Anterior cingulate cortex (tissue), 58 donors: Measurements from ENCODE around the gene CLSTN1.
"Not testable (repeated sequence)": the region's sequence is repeated elsewhere in the genome, so short reads cannot be mapped to it uniquely, and the experiment has no call there.

Experiments used
- DNase-seq, 58 donors: peaks; one replicate each; lab custom pipeline; 2025; lab: John Stamatoyannopoulos, UW

Gene CLSTN1

DNA sequence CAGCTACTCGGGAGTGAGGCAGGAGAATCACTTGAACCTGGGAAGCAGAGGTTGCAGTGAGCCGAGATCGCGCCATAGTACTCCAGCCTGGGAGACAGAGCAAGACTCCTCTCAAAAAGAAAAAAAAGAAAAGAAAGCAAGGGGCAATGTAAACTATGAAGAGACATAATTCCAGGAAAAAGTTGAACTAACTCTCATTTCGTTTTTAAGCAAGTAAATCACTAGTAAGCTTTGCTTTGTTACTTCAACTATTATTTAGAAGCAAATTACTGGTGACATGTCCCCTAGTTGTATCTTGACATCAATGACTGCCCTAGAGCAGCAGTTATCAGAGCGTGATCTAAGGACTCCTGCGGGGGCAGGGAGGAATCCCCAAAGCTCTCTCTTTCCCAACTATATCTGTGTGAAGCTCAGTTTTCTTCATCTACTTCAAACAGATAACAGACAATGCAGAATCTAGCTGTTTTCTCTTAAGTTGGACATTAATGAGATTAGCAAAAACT lies 18.7 kb downstream of the CLSTN1 start:
- no peak for DNase-seq

DNA sequence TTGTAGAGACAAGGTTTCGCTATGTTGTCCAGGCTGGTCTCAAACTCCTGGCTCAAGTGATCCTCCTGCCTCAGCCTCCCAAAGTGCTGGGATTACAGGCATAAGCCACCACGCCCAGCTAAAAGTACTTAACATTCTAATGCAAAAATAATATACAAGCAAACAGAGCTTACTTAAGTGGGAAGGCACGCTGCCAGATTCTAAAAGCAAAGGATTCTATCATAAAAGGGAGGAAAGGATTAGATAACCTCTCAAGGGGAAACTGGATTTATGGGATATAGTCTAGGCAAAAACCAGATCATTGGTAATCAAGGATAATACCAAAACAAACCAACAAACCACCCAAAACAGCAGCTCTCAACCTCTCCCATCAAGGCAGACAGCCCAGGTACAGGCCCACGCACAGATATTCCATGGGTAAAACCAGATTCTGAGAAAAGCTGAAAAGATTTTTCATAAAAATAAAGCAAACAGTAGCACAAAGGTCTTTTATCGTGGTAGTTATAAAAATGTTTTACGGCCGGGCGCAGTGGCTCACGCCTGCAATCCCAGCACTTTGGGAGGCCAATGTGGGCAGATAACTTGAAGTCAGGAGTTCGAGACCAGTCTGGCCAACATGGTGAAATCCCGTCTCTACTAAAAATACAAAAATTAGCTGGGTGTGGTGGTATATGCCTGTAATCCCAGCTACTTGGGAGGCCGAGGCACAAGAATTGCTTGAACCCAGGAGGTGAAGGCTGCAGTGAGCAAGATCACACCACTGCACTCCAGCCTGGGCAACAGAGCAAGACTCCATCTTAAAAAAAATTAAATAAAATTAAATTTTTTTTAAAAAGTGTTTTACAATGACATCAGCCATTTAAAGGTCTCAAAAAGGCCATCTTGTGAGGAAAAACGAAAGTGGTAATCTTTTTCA lies 20.5 kb downstream of the CLSTN1 start:
- not testable (repeated sequence) for DNase-seq

- no peak for DNase-seq
These were observed 21.9 kb downstream of the CLSTN1 start for GRCh38 chr1:9801909-9802308.

GRCh38 chr1:9798236-9799130 lies 25.3 kb downstream of the CLSTN1 start:
- no peak for DNase-seq

DNA sequence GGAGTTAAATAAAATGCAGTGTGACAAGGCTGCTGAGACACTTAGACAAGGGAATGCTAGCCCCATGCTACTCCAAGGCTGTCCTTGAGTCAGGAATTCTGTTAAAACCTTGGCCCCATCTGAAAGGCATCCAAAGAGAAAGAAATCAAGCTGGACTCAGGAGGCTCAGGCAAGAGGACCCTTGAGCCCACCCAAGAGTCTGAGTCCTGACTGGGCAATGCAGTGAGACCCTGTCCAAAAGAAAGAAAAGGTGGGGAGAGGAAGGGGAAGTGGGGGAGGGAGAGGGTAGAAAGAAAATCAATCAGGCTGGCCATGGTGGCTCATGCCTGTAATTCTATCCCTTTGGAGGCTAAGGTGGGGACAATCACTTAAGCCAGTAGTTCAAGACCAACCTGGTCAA lies 26.7 kb downstream of the CLSTN1 start:
- DNase-seq, result no peak

DNA sequence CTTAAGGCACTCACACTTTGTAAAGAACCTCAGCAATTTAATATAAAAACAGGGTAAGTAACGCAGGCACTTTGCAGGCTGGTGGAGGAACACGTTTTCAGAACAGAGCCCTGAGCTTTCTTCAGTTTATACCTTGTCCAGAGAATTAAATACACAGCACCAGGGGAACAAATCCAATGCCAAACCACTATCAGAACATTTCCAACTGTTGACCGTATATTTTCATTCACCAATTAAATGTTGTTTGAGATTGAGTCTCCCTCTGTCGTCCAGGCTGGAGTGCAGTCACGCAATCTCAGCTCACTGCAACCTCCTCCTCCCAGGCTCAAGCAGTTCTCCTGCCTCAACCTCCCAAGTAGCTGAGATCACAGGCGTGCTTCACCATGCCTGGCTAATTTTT lies 29.7 kb downstream of the CLSTN1 start:
- no peak for DNase-seq

GRCh38 chr1:9793291-9793690 lies 30.5 kb downstream of the CLSTN1 start:
- peak in 1 of 58 donors; percentile 17 for DNase-seq

GRCh38 chr1:9792156-9793042 lies 31.4 kb downstream of the CLSTN1 start:
- DNase-seq, result peak in 4 of 58 donors; percentile 5 to 20 (median 10)

DNA sequence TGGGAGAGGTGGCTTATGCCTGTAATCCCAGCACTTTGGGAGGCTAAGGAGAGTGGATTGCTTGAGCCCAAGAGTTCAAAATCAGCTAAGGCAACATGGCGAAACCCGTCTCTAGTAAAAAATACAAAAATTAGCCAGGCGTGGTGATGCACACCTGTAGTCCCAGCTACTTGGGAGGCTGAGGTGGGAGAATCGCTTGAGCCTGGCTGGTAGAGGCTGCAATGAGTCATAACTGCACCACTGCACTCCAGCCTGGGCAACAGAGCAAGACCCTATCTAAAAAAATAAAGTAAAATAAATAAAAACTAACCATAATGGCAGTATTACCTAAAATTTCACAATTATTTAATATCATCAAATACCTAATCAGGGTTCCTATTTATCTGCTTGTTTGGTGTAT lies 34.1 kb downstream of the CLSTN1 start:
- DNase-seq, result not testable (repeated sequence)

GRCh38 chr1:9787702-9788101 lies 36.1 kb downstream of the CLSTN1 start:
- DNase-seq, result no peak

DNA sequence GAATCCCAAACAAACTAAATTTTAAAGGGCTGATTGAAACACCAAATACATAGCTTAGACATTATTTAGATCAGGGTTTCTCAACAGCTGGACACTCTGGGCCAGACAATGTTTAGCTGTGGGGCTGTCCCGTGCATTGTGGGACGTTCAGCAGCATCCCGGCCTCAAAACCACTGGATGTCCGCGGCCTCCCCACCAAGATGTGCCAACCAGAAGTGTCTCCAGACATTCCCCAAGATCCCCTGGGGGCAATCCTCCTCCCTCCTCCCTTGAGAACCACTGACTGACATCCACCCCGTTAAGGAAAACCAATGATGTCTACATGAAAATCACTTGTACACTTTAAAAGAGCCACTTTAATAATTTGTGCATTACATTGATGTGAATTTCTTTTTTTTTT lies 38.4 kb downstream of the CLSTN1 start:
- no peak for DNase-seq

GRCh38 chr1:9784508-9785133 lies 39.1 kb downstream of the CLSTN1 start:
- no peak for DNase-seq

- no peak for DNase-seq
These were observed 40.9 kb downstream of the CLSTN1 start for GRCh38 chr1:9782897-9783296.

DNA sequence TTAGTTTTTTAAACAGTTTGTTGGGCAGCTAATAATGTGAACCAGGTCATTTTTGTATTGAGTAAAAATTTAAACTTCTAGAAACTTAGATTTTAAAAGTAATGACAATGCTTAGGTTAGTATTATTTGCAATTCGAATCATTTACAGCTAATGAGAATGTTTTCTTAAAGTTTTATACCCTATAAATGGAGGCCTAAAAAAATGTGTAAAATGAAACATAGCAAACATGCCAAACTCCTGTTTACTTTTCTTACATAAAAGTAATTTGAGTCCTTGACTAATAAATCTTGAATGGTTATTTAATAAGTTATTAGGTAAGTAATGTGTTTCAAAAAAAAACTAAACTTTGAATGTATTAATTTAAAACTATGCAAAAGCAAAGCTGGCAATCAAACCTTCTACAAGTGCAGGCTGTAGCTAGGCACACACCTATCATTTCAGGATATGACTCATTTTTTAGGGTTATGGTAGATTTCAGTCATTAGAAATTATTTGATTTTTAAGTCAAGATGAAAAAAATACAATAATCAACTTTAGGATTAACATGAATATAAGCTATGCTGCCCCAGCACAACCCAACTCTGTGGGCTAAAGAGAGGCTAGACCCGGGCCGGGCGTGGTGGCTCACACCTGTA lies 41.5 kb downstream of the CLSTN1 start:
- DNase-seq, result no peak

- no peak for DNase-seq
These were observed 43.1 kb downstream of the CLSTN1 start for GRCh38 chr1:9780554-9781110.

DNA sequence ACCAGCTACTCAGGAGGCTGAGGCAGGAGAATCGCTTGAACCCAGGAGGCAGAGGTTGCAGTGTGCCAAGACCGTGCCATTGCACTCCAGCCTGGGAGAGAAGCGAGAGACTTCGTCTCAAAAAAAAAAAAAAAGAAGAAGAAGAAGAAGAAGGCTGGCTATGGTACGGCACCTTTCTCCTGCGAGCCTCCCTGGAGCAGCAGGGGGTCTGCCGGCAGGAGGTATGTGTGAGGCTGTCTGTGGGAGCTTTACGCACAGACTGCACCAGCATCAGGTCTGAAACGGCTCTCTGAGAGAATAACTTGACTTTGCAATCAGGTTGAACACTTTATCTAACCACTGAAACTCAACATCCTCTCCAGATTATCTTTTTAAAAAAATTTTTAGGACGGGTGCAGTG lies 44.9 kb downstream of the CLSTN1 start:
- DNase-seq, result no peak

DNA sequence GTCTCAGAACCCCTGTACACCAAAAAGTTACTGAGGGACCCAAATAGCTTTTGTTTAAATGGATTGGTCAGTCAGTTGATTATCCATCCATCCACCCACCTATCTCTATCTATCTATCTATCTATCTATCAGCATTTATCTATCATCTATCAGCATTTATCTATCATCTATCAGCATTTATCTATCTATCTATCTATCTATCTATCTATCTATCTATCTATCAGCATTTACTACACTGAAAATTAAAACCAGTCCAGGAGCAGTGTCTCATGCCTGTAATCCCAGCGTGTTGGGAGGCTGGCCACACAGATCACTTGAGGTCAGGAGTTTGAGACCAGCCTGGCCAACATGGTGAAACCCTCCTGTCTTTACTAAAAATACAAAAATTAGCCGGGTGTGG lies 47.1 kb downstream of the CLSTN1 start:
- no peak for DNase-seq

DNA sequence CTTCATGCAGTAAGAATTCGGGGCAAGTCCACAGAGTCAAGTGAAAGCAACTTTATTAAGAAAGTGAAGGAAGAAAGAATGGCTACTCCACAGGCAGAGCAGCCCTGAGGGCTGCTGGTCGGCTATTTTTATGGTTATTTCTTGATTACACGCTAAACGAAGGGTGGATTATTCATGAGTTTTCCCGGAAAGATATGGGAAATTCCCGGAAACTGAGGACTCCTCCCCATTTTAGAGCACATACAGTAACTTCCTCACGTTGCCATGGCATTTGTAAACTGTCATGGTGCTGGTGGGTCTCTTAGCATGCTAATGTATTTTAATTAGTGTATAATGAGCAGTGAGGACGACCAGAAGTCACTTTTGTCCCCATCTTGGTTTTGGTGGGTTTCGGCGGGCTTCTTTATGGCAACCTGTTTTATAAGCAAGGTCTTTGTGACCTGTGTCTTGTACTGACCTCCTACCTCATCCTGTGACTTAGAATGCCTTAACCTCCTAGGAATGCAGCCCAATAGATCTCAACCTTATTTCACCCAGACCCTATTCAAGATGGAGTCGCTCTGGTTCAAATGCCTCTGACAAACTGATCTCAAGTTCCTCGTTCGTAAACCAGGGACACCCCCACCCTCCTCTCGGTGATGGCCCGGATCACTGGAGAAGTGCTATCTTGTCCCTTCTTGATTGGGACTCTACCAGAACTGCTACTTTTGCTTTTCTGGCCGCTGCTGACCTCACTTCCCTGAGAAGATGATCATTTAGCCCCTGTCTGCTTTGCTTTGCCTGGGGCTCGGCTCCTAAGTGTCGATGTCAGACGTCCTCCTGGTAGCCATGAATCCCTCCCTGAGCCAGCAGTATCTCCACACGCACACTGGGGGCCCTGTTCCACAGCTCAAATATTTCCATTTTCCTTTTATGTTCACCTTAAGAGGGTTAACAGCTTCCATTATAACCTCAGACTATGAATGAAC lies 48.8 kb downstream of the CLSTN1 start:
- DNase-seq, result no peak
